Measurements from ENCODE around the gene CAPN9. TPM values are rescaled to one million over a fixed set of nuclear protein-coding genes. Genes with fewer than 3 reads are reported as not detected.
A peak's percentile ranks its signal among the peaks of the same experiment; 100 is the strongest.

Gene CAPN9
- total RNA-seq, 1 donor from 2014 or later = 0.72 TPM

DNA sequence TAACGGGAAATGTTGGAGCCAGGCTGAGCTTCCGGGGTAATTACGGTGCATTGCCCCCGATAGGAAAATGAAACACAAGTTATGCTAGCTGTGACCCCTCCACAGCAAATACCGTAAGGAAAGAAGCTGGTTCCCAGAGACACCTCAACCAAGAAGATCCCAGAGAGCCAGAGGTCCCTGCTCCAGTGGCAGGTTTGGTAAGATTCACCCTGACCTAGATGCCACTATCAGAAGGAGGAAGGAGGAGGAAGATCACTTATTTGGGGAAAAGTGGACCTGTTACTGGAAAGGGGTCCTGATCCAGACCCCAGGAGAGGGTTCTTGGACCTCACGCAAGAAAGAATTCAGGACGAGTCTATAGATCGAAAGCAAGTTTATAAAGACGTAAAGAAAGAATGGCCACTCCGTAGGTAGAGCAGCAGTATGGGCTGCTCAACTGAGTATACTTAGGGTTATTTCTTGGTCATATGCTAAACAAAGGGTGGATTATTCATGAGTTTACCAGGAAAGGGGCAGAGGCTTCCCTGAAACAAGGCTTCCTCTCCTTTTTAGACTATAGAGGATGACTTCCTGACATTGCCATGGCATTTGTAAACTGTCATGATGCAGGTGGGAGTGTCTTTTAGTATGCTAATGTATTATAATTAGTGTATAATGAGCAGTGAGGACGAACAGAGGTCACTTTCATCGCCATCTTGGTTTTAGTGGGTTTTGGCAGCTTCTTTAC lies 7.5 kb upstream of the CAPN9 start:
- Mint-ChIP-seq H3K27me3 (peaks cover 5% of the 10 kb centered on the region), H3K4me1 (ENCODE audit: unreplicated experiment) (peaks cover 17% of the 10 kb centered on the region), H3K36me3 (peaks cover 4% of the 10 kb centered on the region), H3K9me3 (peaks cover 12% of the 10 kb centered on the region), H3K27ac (no peak overlapping the region), H3K4me3 (no peak overlapping the region)
- DNase-seq (ENCODE audit: extremely low spot score, unreplicated experiment) = no peak
- no peak for TF ChIP-seq CTCF (conservative IDR thresholded peaks at IDR 0.05)

DNA sequence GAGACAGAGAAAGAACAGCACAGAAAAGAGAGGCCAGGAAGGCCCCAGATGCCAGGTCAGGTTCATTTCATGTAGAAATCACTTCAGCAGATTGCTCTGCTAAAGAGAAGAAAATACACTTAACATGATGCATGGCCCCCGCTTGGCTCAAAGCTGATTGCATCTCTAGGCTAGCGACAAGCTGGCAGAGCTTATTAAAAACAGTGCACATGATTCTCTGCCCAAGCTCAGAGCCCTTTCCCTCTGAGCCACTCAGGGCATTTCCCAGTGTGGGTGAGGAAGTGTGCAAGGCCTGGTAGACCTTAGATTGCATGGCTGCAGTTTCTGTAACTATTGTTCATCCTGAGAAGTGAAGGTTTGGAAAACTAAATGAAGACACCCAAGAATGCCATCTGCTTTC lies 3.3 kb upstream of the CAPN9 start:
- H3K27me3 Mint-ChIP-seq = no peaks in the 10 kb centered on the region
- H3K4me1 Mint-ChIP-seq (ENCODE audit: unreplicated experiment) = peaks cover 37% of the 10 kb centered on the region
- peaks cover 4% of the 10 kb centered on the region for H3K9me3 Mint-ChIP-seq
- DNase-seq (ENCODE audit: extremely low spot score, unreplicated experiment) = no peak
- peak overlapping the region; percentile 59 for H3K27ac Mint-ChIP-seq
- peak overlapping the region; percentile 46 for H3K4me3 Mint-ChIP-seq
- TF ChIP-seq CTCF (conservative IDR thresholded peaks at IDR 0.05) = no peak
- H3K36me3 Mint-ChIP-seq = no peaks in the 10 kb centered on the region

DNA sequence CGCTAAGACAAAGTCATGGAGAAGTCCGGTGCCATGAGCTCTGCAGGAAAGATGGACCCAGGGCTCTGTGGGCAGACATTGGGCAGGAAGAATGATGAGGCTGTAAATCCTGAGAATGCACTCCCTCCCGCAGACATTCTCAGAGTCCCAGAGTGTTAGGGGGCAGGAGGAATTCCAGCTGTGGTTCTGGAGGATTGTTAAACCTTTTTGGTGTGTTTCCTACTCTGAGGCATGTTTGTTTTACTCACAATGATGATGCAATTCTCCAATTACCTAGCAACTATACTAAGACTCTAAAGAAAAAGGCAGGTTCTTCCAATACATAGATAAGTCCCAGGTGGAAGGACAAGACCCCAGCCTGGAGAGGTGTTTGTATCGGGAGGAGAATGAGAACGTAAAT lies 2.8 kb upstream of the CAPN9 start:
- no peaks in the 10 kb centered on the region for H3K36me3 Mint-ChIP-seq
- H3K27ac Mint-ChIP-seq = peak overlapping the region; percentile 59
- peaks cover 42% of the 10 kb centered on the region for H3K4me1 Mint-ChIP-seq (ENCODE audit: unreplicated experiment)
- TF ChIP-seq CTCF (conservative IDR thresholded peaks at IDR 0.05) = no peak
- H3K27me3 Mint-ChIP-seq = no peaks in the 10 kb centered on the region
- H3K9me3 Mint-ChIP-seq = peaks cover 4% of the 10 kb centered on the region
- H3K4me3 Mint-ChIP-seq = no peak overlapping the region
- DNase-seq (ENCODE audit: extremely low spot score, unreplicated experiment) = no peak

GRCh38 chr1:230745071-230745470 lies 2.1 kb upstream of the CAPN9 start:
- Mint-ChIP-seq H3K9me3 (peaks cover 4% of the 10 kb centered on the region), H3K4me1 (ENCODE audit: unreplicated experiment) (peaks cover 49% of the 10 kb centered on the region), H3K27ac (no peak overlapping the region), H3K4me3 (no peak overlapping the region), H3K36me3 (no peaks in the 10 kb centered on the region), H3K27me3 (no peaks in the 10 kb centered on the region)
- no peak for DNase-seq (ENCODE audit: extremely low spot score, unreplicated experiment)
- TF ChIP-seq CTCF (conservative IDR thresholded peaks at IDR 0.05) = no peak

DNA sequence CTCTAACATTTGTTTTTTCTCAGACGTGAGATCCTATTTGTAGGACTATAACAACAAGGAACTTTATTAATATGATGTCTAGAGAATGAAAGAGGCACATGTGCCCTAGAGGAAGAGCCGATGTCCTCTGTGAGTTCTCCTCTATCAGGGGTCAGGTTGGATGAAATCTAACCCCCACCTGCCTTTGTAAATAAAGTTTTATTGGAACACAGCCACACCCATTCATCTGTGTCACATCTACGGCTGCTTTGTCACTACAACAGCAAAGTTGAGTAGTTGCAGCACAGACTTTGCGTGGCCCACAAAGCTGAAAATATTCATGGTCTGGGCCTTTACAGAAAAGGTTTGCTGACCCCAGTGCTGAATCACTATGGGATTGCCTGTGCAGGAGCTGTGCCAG lies 571 bp upstream of the CAPN9 start:
- Mint-ChIP-seq H3K4me1 (ENCODE audit: unreplicated experiment) (peaks cover 53% of the 10 kb centered on the region), H3K4me3 (no peak overlapping the region), H3K27me3 (no peaks in the 10 kb centered on the region), H3K36me3 (no peaks in the 10 kb centered on the region), H3K27ac (peak overlapping the region; percentile 61), H3K9me3 (peaks cover 4% of the 10 kb centered on the region)
- DNase-seq (ENCODE audit: extremely low spot score, unreplicated experiment) = no peak
- no peak for TF ChIP-seq CTCF (conservative IDR thresholded peaks at IDR 0.05)
